HG02884 (cell line): ENCODE data around the gene TLR9.

Source experiments
- ATAC-seq: cut with Tn5 transposase; IDR thresholded peaks from one replicate; pipeline ENCODE4 v1.9.1; 2021; ENCODE audit warnings: mild to moderate bottlenecking, moderate library complexity; ENCODE audit not compliant: unreplicated experiment

Gene TLR9

GRCh38 chr3:52218026-52218425 lies 7.4 kb downstream of the TLR9 start:
- ATAC-seq = no peak

DNA sequence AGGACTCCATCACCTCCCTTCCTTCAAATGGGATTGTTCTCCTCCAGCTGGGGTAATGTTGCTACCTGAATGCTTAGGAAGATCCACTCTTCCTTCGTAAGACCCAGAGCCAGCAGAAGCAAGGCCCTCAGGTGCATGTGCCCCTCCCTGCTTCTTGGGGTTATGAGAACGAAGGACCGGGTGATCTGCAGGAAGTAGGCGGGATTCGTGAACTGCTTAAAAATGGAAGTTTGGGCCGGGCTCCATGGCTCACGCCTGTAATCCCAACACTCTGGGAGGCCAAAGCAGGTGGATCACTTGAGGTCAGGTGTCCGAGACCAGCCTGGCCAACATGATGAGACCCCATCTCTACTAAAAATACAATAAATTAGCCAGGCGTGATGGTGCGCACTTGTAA lies 8.0 kb downstream of the TLR9 start:
- no peak for ATAC-seq

DNA sequence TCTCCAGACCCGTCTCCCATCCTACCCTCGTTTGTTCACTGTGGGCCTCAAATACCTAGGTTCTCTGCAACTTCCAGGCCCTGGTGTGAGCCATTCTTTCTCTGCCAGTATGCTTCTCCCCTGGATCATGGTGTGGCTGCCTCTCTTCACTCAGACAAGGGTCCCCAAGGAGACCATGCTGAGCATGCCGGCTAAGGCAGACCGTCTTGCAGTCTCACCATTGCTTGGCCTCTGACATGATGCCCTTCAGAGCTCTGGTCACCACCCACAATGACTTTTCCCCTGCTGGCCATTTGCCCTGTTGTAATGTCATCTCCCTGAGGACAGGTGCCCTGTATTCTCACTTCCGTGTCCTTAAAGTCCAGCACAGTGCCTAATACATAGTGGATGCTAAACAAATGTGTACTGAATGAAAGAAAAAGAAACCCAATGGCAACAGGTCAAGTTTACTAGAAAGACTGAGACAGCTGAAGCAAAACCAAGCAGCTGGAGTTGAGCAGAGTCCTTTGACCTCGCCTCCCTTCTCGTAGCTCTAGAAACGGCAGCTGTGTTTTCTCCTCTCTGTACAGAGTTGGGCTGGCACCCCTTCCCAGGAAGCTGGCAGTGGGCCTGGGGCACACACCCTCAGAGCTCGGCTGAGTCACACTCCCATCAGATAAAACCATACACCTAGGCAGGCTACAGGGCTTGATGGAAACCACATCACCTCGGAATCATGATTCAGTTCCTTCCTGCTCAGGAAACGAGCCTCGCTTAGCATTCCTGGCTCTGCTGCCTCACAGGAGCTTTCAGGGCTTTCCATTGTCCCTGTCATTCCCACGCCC lies 8.6 kb downstream of the TLR9 start:
- ATAC-seq = no peak

DNA sequence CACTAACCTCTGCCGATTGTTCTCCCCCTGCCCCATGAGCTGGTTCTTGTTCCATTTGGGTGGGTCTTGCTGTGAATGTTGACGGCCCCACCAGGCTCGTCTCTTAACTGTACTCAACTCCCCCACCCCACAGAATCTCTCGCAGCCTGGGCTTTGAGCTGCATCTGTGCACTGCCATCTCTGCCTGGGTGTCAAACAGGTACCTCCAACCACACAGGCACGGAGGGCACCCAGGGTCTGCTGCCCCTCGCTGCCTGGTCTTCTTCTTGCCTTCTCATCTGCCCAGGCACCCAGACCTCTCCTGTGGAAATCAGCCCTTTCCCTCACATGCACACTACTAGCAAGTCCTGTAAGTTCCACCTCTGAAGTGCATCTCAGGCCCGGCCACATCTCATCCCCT lies 10.1 kb downstream of the TLR9 start:
- no peak for ATAC-seq

DNA sequence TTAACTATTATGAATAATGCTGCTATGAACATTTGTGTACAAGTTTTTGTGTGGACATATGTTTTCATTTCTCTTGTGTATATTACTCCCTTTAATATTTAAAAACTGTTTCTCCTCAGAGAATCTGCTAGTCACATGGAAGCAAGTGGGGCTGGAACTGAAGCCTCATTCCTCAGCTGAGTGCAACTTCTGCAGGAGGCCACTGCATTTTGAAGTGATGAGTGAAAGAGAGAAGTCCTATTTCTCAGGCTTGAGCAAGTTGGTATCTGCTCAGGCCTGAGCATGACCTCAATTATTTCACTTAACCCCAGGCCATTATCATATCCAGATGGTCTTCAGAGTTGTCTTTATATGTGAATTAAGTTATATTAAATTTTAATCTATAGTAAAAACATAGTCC lies 11.5 kb downstream of the TLR9 start:
- no peak for ATAC-seq

GRCh38 chr3:52213005-52213404 lies 12.4 kb downstream of the TLR9 start:
- no peak for ATAC-seq

- ATAC-seq = no peak
These were observed 14.1 kb downstream of the TLR9 start for GRCh38 chr3:52211268-52211891.

- no peak for ATAC-seq
These were observed 14.8 kb downstream of the TLR9 start for GRCh38 chr3:52210550-52211046.

DNA sequence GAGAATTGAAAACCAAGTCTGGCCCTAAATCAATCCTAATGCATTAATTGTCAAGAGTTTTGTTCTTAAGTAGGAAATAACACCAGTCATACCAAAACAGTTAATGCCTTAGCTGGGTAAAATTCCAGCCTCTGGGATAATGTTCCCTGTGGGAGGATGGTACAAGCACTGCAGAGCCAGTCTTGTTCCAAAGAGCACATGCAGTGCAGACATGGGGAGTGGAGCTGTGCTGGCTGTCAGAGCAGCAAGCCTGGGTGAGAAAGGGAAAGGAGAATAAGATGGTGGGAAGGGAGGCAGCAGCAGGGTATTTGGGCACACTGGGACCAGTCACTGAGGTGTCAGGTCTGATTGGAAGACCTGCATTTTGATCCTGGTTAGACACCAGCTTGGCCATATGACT lies 15.4 kb downstream of the TLR9 start:
- ATAC-seq = no peak

DNA sequence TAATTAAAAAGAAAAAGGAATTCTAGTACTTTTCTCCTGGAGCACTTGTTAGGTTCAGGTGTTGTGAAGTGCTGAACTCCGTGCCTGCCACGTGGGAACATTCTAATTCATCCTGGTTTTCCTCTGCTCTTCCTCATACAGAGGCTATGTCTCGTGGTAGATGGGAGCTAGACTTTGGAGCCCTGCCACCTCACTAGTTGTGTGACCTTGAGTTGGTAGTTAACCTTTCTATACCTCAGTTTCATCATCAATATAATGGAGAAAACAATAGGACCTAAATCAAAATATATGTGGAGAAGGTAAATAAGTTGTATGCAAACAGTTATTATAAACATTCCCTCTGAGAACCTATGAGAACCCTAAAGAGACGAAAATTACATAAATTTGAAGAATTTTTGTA lies 16.9 kb downstream of the TLR9 start:
- no peak for ATAC-seq

DNA sequence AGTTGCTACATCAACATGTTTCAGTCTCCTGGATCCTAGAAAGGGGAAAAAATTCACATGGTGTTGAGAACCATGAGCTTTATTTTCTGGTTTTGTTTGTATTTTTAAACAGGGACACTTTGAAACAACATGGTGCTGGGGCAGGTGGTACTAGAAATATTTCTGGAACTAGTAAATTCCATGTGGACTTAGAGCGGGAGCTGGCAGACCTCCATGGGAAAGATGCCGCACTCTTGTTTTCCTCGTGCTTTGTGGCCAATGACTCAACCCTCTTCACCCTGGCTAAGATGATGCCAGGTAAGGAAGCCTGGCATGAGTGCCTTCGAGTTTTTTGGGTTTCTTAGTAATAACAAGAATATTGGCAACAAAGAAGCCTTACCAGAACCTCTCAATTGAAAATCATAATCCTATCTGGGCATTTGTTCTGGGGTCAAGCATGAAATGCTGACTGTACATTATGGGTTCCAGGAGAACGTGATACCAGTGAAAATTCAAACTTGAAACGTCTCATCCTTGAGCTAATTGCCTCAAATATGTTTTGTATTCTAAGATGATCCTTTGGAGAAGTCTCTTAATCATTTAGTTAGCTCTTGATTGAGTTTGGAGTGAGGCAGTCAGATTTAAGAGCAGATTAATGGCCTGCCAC lies 19.6 kb downstream of the TLR9 start:
- no peak for ATAC-seq

- ATAC-seq = no peak
These were observed 20.9 kb downstream of the TLR9 start for GRCh38 chr3:52204337-52205073.

GRCh38 chr3:52203701-52204100 lies 21.7 kb downstream of the TLR9 start:
- no peak for ATAC-seq

- no peak for ATAC-seq
These were observed 22.9 kb downstream of the TLR9 start for GRCh38 chr3:52202384-52203077.

GRCh38 chr3:52200981-52201679 lies 24.3 kb downstream of the TLR9 start:
- no peak for ATAC-seq

DNA sequence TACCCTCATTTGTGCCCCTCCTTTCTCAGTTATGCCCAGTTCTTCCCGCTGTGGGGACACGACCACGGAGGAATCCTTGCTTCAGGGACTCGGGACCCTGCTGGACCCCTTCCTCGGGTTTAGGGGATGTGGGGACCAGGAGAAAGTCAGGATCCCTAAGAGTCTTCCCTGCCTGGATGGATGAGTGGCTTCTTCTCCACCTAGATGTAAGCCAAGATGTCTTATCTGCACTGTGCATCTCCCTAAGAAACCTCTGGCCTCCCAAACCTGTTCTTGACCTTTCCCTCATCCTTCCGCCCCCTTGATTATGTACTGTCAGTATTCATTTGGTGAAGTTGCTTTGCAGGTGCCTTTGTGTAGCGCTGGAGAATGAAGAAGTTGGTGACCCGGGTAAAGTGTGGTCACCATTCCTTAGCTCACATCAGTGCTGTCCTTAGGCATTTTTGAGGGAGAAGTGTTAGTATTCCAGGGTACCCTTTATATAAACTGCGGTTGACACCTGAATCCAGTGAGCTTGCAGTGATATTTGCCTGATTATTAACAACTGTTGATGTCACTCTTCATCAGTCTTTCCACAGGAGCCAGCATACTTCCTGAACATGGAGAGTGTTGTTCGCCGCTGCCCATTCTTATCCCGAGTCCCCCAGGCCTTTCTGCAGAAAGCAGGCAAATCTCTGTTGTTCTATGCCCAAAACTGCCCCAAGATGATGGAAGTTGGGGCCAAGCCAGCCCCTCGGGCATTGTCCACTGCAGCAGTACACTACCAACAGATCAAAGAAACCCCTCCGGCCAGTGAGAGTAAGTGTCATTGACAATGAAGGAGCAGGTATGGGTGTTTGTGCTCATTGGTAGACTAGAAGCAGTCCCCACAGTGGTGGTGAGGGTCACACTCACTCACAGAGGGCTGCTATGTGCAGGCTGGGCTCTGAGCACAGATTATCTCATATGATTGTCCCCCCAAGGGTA lies 26.5 kb downstream of the TLR9 start:
- ATAC-seq = no peak

DNA sequence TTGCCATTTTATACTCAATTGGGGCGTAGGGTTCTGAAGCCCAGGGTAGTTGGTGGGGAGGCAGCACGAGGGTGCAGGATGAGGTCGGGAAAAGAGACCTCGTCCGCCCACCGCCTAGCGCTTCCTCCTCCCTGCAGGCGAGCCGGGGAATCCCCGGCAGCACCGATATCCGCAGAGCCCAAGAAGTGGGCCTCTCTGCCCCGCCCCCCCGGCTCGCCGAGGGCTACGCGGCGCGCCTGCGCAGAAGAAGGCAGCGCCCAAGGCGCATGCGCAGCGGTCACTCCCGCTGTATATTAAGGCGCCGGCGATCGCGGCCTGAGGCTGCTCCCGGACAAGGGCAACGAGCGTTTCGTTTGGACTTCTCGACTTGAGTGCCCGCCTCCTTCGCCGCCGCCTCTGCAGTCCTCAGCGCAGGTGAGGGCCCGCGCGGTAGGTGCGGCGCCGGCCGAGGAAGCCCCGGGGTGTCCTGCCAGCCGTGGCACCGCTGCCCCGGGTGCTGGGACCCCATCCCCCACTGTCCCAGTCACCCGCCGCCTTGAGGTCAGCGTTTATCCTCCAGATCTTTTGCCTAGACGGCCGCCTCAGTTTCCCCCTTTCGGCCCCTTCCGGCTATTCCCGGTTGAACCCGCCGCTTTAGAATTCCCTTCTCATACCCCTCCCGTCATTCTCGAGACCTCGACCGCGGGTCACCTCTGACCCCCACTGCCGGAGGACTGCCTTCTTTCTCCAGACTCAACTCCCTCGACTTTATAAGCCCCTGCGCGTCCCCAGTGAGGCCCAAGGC lies 27.4 kb downstream of the TLR9 start, which contains the start of gene ALAS1:
ALAS1 (plus strand) TSS at position 319 of the 784 bp plus-strand sequence. CDS start 1,082 bp downstream, outside the sequence.
- peak; percentile 66 for ATAC-seq

DNA sequence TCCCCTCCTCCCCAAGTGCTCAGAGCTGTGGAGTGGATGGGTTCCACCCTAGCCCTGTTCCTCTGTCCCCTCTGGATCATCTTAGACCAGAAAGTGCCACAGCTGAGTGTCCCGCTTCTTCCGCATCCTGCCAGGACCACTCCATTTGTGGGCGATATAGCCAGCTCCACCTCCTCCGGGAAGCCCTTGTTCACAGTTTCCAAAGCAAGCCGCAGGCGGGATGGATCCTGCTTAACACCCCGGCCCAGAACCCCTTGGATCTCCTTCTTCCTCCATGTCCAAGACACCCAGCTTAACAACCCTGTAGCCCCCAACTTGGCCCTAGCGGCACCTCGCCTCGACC lies 28.0 kb downstream of the TLR9 start:
- ATAC-seq = peak; percentile 24
